PC-3 (cell line): ENCODE measurements around the gene SENP6. TPM values are rescaled to one million over a fixed set of nuclear protein-coding genes. Genes with fewer than 3 reads are reported as not detected.

Source experiments
- ATAC-seq: fragments of 200-7000 bp; cut with Tn5 transposase; 2 replicates; pipeline ENCODE4 v1.9.1; 2020; ENCODE audit warnings: mild to moderate bottlenecking, moderate library complexity
- BruUV-seq: library from RNA; stranded (reverse); fragments of 400-500 nt; replicated peaks from 2 replicates; lab custom pipeline; 2021; lab: Mats Ljungman, UMichigan
- CTCF ChIA-PET: fragments of 300-600 bp; sonication (Branson Sonifier 250); formaldehyde crosslinking; loops from one replicate; lab custom pipeline; 2022; ENCODE audit warnings: antibody characterized with exemption; lab: Charles Lee
- POLR2A ChIA-PET: fragments of 300-600 bp; sonication (Branson Sonifier 250); formaldehyde crosslinking; loops from one replicate; lab custom pipeline; 2022; ENCODE audit warnings: antibody characterized with exemption; ENCODE audit not compliant: unreplicated experiment; lab: Charles Lee
- DNase-seq: peaks from one replicate; pipeline ENCODE4 v3.0.0-alpha.2; 2015
- H2AFZ ChIP-seq: fragments of 300-600 bp; sonication (generic); 2 replicates; pipeline ENCODE4 v1.6.0; 2016; ENCODE audit warnings: antibody characterized with exemption, low read length
- H3F3A ChIP-seq: fragments of 300-600 bp; sonication (generic); one replicate; pipeline ENCODE4 v1.6.0; 2017; ENCODE audit warnings: antibody characterized with exemption, low read length, control low read depth, mild to moderate bottlenecking; ENCODE audit not compliant: unreplicated experiment
- H3K27ac ChIP-seq: fragments of 300-600 bp; sonication (generic); 2 replicates; pipeline ENCODE4 v1.5.1; 2016; ENCODE audit warnings: mild to moderate bottlenecking, low read length
- H3K27me3 ChIP-seq: fragments of 300-600 bp; sonication (generic); 2 replicates; pipeline ENCODE4 v1.6.1; 2016; ENCODE audit warnings: low read length, mixed read lengths
- H3K36me3 ChIP-seq: fragments of 300-600 bp; sonication (generic); 2 replicates; pipeline ENCODE4 v1.6.1; 2016; ENCODE audit warnings: low read depth, mixed run types, low read length, mixed read lengths
- H3K4me1 ChIP-seq: fragments of 300-600 bp; sonication (generic); 2 replicates; pipeline ENCODE4 v1.5.1; 2016; ENCODE audit warnings: low read length; ENCODE audit not compliant: insufficient read depth
- H3K4me2 ChIP-seq: fragments of 300-600 bp; sonication (generic); 2 replicates; pipeline ENCODE4 v1.6.0; 2016; ENCODE audit warnings: low read length
- H3K4me3 ChIP-seq: fragments of 300-600 bp; sonication (generic); 2 replicates; pipeline ENCODE4 v1.5.1; 2016; ENCODE audit warnings: mild to moderate bottlenecking, low read length, mixed read lengths
- H3K79me2 ChIP-seq: fragments of 300-600 bp; sonication (generic); 2 replicates; pipeline ENCODE4 v1.6.1; 2017; ENCODE audit warnings: low read length, mixed read lengths
- H3K9ac ChIP-seq: fragments of 300-600 bp; sonication (generic); 2 replicates; pipeline ENCODE4 v1.6.0; 2016; ENCODE audit warnings: mild to moderate bottlenecking, low read length
- H3K9me2 ChIP-seq: fragments of 300-600 bp; sonication (generic); replicated peaks from 2 replicates; pipeline ENCODE4 v1.6.1; 2016; ENCODE audit warnings: mixed run types, low read length, mixed read lengths
- H3K9me3 ChIP-seq: fragments of 300-600 bp; sonication (generic); 2 replicates; pipeline ENCODE4 v1.6.1; 2016; ENCODE audit warnings: low read length, mixed read lengths
- H4K20me1 ChIP-seq: fragments of 300-600 bp; sonication (generic); 2 replicates; pipeline ENCODE4 v1.6.1; 2016; ENCODE audit warnings: low read length, mixed read lengths
- EZH2 ChIP-seq: fragments of 300-600 bp; sonication (generic); IDR thresholded peaks from one replicate; pipeline ENCODE4 v1.6.1; 2017; ENCODE audit warnings: antibody characterized with exemption, mild to moderate bottlenecking, low read length; ENCODE audit not compliant: unreplicated experiment
- EZH2phosphoT487 ChIP-seq: fragments of 300-600 bp; sonication (generic); IDR thresholded peaks from 2 replicates; pipeline ENCODE4 v1.6.1; 2018; ENCODE audit warnings: mild to moderate bottlenecking, antibody characterized with exemption, low read length, borderline replicate concordance
- intact Hi-C: fragments of 100-400 bp; cut with micrococcal nuclease; formaldehyde crosslinking; loops from 2 replicates; pipeline ENCODE4 v1.9.0; 2023
- total RNA-seq: library from RNA; depleted of rRNA; stranded (reverse); fragments of >200 nt; gene quantifications from 2 replicates; pipeline ENCODE4 v1.2.3, GENCODE V29; 2014
- TF ChIP-seq, protein P1 (sequence below): fragments of 300-600 bp; sonication (generic); conservative IDR thresholded peaks from 2 replicates; pipeline ENCODE4 v1.5.1; 2017; ENCODE audit warnings: antibody characterized with exemption, low read depth, mild to moderate bottlenecking, low read length

SENP6 gene
- total RNA-seq, 1 experiment from 2014 or later = 36.3 TPM

DNA sequence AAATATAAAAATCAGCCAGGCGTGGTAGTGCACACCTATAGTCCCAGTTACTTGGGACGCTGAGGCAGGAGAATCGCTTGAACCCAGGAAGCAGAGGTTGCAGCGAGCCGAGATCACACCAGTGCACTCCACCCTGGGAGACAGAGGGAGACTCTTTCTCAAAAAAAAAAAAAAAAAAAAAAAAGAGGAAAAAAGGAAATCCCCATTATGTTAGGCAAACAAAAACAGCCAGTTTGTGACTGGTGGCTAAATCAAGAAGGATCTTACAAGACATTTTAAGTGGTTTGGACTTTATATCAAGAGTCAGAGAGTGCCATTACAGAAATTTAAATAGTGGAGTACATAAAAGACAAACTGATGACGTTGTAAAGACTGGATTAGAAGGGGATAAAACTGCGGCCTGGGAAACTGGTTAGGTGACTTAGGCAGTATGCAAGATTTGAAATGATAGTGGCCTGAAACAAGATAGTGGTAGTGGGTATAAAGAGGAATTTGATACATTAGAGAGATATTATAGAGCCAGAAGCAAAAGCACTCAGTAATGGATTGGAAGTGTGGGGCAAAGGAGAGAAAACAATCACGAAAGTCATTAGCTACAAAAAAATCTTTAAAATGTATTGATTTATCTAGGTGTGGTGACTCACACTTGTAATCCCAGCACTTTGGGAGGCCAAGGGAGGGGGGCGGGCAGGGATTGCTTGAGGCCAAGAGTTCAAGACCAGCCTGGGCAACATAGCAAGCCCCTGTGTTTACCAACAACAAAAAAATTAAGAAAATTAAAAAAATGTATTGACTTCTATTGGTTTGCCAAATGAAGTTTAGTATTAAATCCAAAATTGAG is 145.7 kb downstream of the SENP6 start:
- H3K27ac ChIP-seq = peak overlapping the region; percentile 88
- TF ChIP-seq, protein P1, sequence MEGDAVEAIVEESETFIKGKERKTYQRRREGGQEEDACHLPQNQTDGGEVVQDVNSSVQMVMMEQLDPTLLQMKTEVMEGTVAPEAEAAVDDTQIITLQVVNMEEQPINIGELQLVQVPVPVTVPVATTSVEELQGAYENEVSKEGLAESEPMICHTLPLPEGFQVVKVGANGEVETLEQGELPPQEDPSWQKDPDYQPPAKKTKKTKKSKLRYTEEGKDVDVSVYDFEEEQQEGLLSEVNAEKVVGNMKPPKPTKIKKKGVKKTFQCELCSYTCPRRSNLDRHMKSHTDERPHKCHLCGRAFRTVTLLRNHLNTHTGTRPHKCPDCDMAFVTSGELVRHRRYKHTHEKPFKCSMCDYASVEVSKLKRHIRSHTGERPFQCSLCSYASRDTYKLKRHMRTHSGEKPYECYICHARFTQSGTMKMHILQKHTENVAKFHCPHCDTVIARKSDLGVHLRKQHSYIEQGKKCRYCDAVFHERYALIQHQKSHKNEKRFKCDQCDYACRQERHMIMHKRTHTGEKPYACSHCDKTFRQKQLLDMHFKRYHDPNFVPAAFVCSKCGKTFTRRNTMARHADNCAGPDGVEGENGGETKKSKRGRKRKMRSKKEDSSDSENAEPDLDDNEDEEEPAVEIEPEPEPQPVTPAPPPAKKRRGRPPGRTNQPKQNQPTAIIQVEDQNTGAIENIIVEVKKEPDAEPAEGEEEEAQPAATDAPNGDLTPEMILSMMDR = no peak
- no peak for TF ChIP-seq EZH2
- no peak for TF ChIP-seq EZH2phosphoT487
- peaks cover 5% of the 10 kb centered on the region for H3F3A ChIP-seq
- ChIA-PET POLR2A (no interaction called here), CTCF (no interaction called here)
- H3K4me2 ChIP-seq = peak overlapping the region; percentile 90
- H3K9me3 ChIP-seq = no peaks in the 10 kb centered on the region
- H3K4me1 ChIP-seq = peaks cover 17% of the 10 kb centered on the region
- H4K20me1 ChIP-seq = no peaks in the 10 kb centered on the region
- H2AFZ ChIP-seq = no peak overlapping the region
- no peaks in the 10 kb centered on the region for H3K9me2 ChIP-seq
- no peaks in the 10 kb centered on the region for H3K27me3 ChIP-seq
- intact Hi-C loops = no loop called here
- ATAC-seq (no peak), DNase-seq (peak; percentile 74)
- 0 out of 2 replicates have a peak overlapping the region, but pooled peaks have one; percentile 80 for H3K9ac ChIP-seq
- H3K4me3 ChIP-seq = peak overlapping the region; percentile 98
- H3K36me3 ChIP-seq = no peaks in the 10 kb centered on the region
- no TSS peak for BruUV-seq
- peaks cover 33% of the 10 kb centered on the region for H3K79me2 ChIP-seq

- TF ChIP-seq, protein P1 = no peak
- TF ChIP-seq EZH2 = no peak
- TF ChIP-seq EZH2phosphoT487 = no peak
- peak overlapping the region; percentile 98 for H3K4me3 ChIP-seq
- ChIA-PET POLR2A (no interaction called here), CTCF (no interaction called here)
- no peaks in the 10 kb centered on the region for H3K9me3 ChIP-seq
- peak; percentile 58 for DNase-seq
- no peaks in the 10 kb centered on the region for H4K20me1 ChIP-seq
- H3K4me1 ChIP-seq = peaks cover 24% of the 10 kb centered on the region
- H3K9ac ChIP-seq = peak overlapping the region; percentile 80
- H3K36me3 ChIP-seq = no peaks in the 10 kb centered on the region
- BruUV-seq = TSS peak; percentile 27
- peaks cover 5% of the 10 kb centered on the region for H3F3A ChIP-seq
- H3K79me2 ChIP-seq = peaks cover 40% of the 10 kb centered on the region
- intact Hi-C loops = loop anchor here (2.0 kb wide), 1 partner anchor 101 kb away; no protein-coding TSS in a partner anchor
- peak overlapping the region; percentile 90 for H3K4me2 ChIP-seq
- ATAC-seq = peak; percentile 38
- no peaks in the 10 kb centered on the region for H3K27me3 ChIP-seq
- no peaks in the 10 kb centered on the region for H3K9me2 ChIP-seq
- H3K27ac ChIP-seq = peak overlapping the region; percentile 88
- H2AFZ ChIP-seq = peak overlapping the region; percentile 98
Measured at GRCh38 chr6:75748003-75748742, 146.5 kb downstream of the SENP6 start.
